Superior temporal gyrus (tissue), 1 donor: Measurements from ENCODE around the gene NDUFC1.
"Not testable (repeated sequence)": the region's sequence is repeated elsewhere in the genome, so short reads cannot be mapped to it uniquely, and the experiment has no call there.

Source experiments
- DNase-seq: peaks from one replicate; pipeline ENCODE4 v3.0.0-alpha.2; 2016; ENCODE audit errors: extremely low spot score

The NDUFC1 gene

DNA sequence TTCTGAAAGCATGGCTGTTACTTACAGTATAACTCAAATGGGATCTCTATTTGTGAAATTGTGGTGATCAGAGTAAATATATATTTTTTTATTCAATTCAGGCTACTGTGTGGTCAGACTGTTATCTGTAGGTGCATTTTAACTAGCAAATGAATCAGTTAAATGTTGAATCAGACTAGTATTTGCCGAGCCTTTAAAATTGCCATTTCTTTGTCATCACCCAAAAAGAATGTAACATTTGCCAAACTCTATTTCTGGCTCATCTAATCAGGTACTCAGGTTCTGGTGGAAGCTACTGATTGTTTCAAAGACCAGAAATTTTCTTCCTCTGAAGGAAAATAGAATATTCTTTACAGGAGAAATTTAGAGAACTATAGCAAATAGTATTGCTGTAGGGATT, 2.7 kb downstream of the NDUFC1 start:
- DNase-seq = peak; percentile 29

DNA sequence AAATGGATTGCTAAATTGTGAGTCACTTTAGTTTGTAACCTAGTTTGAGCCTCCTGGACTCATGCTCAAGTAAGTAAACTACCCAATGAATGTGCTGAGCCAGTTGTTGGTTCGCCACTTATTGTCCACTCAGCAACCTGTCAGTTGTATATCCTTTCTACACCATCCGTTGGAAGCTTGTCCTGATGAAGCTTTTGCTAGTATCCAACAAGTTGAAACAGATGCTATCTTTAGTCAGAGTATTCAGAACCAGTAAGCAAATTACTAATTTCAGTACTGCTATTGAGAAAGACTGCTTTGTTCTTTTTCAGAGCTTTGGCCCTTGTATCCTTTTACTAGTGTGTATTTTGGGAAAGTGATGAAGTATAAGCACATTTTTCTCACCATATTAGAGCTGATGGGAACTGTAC, 5.3 kb downstream of the NDUFC1 start:
- DNase-seq = peak; percentile 30

DNA sequence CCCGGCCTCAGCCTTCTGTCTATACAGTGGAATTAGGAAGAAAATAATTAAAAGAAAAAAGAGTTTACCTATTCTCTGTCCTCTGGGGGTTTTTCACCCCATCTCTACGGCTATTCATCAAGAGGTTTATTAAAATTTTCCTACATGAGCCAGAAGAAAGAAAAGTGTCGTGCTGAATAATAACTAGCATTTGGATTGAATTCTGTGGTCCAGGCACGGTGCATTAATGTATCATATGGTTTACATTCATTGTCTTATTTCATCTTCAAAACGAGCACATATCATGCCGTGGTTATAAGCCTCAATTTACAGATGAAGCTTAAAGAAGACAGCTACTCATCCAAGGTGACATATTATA, 6.4 kb downstream of the NDUFC1 start:
- DNase-seq = no peak

- DNase-seq = peak; percentile 99
Measured at GRCh38 chr4:139295206-139295941, 6.9 kb downstream of the NDUFC1 start.

DNA sequence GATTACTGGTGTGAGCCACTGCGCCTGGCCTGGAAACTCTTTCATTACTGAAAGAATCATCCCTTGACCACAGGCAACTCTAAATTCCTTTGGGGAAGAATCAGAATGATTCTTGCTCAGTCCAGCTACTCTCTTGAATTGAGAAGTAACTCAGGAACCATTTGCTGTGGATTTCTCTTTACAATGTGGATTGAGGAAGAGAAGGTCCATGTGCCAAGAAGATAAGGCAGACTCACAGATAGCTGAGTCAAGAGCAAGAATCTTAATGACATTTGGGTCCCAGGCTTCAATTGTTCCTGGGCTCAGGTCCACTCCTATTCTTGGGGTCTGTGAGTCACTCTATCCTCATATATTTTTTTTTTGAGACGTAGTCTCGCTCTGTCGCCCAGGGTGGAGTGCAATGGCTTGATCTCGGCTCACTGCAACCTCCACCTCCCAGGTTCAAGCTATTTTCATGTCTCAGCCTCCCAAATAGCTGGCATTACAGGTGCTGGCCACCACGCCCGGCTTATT, 16.0 kb downstream of the NDUFC1 start:
- no peak for DNase-seq

DNA sequence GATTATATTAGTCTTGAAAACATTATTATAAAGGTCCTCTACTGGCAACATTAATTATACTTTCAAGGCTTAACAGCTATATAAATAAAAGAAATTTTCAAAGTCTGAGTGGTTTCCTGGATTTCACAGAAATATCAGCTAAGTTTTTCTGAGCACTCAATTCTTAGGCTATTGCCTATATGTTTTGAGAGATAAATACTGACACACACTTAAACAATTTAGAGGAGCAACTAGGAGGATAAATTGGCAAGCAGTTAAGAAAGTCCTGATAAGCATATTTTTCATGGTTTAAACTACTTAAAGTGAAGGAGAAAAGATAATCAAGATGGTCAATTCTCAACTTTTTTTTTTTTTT, 19.6 kb downstream of the NDUFC1 start:
- DNase-seq = no peak

DNA sequence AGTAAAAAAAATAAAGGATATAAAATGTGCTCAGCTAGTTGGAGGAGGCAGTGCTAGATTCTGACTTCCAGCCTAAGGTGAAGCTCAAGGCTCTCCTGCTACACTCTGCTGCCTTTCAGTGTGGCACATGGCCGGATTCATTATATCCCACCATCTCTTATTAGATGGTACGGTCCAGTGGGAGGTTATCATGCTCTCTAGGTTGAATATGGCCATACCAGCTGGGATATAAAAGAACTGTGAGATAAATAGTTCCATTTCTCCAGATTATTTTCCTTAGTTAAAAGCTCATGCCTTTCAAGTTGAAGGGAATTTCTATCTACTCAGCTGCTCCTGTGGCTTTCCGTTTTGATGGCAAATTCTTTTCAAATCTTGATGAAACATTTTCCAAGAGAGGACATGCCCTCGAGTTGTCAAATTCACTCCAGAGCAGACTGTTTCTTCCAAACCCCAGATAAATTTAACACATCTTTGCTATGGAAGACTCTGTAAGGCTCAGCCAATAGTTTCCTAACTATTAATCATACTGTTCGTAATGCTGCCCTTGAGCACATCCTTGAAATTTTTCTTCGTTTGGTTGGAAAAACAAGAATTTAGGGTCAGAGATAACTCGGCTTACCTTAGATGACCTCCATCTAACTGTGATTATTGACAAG, 20.1 kb downstream of the NDUFC1 start:
- no peak for DNase-seq

DNA sequence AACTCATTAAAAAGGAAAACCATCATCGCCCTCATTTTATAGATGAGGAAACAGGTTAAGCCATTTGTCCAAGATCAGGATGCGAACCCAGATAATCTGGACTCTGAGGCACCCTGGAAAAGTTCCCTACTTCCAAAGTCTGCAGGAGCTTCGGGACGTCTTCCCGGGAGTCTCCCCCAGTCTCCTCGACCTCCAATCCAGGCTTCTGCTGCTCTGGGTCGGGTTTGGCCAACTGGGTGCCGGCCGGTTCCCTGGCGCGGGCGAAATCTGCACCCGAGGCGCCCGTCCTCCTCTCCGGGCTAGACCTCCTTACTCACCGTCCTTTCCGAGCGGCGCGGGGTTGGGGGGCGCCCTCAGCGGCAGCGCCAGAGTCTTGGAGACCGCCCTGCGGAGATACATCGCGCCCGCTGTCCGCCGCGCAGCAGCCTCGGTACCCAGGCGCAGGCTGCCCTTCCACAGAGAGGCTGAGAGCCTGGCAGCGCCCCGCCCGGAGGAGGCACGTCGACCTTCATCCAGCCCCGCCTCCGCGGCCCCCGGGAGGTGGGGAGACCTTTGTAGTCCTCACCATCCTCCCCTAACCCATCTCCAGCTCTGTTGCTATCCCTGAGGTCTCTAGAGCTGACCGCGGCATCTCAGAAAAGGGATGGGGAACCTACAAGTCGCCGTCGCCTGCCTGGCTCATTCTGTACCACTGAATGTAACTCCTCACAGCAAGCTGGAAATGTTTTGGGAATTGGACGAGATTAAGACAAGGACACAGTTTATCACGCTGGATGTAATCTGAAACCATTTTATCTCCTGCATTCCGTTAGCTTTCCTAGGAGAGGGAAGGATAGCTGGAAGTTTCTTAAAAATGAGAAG, 22.3 kb downstream of the NDUFC1 start, which contains the start of gene MGARP:
Gene MGARP (minus strand): TSS at position 466 of the 861 bp plus-strand sequence. CDS start 67 bp downstream, at position 399.
- no peak for DNase-seq

DNA sequence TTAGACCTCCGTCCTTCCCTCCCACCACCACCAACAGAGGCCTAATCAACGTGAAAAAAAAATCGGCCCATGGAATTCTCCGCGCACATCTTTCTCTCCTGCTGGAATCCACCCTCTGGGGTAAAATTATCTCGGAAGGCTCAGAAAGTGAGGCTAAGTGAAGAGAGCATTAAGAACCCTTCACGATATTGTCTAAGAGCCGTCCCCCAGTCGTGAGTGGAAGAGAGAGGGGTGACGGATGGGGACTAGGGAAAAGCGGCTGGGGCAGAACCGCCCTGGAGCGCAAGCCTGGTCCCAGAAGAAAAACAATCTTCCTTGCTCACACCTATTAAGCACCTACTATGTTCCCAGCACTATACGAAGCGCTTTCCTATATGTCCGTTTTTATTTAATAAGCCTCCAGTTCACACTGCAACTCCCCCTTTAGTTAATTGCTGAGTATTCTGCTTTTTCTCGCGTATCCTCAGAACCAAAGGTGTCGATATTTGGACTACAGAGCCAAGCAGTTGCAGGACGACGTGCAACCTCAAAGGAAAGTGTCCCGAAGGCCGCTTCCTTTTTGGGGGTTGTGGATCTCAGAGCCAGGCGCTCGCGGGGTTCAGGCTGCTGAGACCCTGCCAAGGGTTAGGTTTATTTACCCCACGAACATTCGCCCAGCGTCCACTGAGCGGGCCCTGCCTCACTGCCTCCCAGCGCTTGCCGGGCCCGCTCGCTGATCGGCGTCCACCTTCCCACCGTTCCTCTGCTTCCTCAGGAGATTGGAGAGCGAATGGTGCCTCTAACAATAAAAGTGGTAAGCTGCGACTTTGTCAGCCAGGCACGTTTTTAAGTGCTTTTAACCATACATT, 23.1 kb downstream of the NDUFC1 start:
- DNase-seq = no peak

DNA sequence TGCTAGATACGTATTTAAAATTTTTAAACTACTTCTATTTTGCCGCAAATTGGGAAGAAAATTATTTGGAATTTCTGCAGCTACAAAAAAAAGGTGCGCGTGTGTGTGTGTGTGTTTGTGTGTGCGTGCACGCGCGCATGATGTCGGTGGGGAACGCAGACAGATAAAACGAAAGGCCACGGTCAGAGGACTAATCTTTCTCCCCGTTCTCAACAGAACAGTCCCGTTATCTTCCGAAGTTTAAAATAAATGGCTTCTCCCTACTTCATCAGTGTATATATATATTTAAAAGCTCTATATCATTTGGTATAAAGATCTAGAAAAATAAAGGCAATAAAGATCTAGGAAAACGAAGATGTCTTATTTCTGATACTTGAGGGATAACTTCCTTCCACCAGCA, 23.8 kb downstream of the NDUFC1 start:
- DNase-seq = no peak

- no peak for DNase-seq
Measured at GRCh38 chr4:139275281-139275735, 27.0 kb downstream of the NDUFC1 start.

- no peak for DNase-seq
Measured at GRCh38 chr4:139274790-139275189, 27.5 kb downstream of the NDUFC1 start.

GRCh38 chr4:139273835-139274234, 28.4 kb downstream of the NDUFC1 start:
- DNase-seq = no peak

DNA sequence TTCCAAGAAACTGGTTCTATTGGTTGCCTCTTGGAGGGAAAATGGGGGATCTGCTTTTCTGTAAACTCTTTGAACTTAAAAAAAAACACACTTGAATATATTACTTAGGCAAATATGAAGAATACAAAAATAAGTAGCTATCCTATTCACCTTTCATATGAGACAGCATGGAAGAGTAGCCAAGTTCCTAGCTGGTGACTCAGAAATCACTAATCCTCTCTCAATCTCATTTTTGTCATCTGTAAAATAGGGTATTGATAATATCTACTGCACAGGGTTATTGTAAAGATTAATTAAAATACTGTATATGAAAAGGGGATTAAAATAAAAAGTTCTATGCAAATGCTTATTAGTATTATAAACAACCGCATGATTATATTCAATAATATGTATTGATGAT, 35.0 kb downstream of the NDUFC1 start:
- no peak for DNase-seq

DNA sequence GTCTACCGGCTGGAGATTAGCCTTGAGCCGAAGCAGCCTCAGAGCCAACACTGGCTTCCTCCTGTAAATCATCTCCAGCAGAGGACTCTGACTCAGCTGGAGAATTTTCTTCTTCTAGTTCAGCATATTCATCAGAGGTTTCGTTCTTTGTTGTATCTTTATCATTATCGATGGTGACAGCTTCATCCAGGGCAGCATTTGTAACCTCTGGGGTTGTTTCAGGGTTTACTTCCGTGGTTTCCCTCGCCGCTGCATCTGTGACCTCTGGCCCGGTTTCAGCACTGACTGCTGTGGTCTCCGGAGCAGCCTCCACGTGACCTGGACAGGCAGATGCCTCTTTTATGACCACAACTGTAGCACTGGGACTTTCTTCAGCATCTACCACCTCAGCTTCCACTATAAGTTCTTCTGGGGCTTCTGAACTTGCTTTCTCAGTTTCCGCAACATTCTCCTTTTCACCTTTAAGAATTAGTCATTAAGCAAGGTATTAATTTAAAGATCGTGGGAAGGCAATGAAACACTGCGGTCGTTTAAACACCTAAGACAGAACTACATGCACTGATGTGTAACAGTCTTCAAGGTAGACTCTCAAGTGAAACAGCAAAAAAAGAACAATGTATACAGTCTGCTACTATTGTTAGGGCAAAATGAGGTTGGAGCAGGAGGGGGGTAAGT, 35.6 kb downstream of the NDUFC1 start:
- no peak for DNase-seq

DNA sequence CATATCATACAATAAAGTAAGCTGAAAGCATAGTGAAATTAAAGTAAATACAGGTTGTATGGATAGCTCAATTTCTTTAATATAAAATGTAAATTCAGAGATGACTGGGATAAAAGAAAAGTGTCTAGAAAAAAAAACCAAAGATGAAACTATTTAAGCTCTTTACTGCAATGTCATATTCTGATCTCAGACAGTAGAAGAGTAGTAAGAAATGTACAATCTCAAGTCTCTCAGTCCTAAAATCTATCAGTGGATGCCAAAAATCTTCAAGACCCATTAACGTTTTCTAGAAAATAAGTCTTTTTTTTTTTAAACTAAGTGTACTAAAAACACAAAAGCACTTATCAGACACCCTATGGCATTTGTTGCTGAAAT, 36.1 kb downstream of the NDUFC1 start:
- no peak for DNase-seq

- no peak for DNase-seq
Measured at GRCh38 chr4:139265654-139266053, 36.6 kb downstream of the NDUFC1 start.

DNA sequence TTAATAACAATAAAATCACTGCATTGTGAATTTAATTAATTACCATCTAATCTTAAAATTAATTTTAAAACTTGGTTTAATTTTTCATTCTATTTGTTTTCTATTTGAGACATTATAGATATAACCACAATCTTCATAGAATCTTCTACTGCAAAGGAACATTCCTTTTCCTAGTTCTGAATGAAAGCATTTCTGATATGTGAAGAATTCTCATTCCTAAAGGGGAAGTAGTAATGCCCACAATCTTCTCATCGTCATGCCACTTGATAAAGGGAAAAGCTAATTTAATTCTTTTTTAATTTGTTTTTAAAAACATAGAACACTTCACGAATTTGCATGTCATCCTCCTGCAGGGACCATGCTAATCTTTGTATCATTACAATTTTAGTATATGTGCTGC, 45.9 kb downstream of the NDUFC1 start:
- DNase-seq = no peak

- DNase-seq = not testable (repeated sequence)
Measured at GRCh38 chr4:139255581-139255980, 46.7 kb downstream of the NDUFC1 start.

DNA sequence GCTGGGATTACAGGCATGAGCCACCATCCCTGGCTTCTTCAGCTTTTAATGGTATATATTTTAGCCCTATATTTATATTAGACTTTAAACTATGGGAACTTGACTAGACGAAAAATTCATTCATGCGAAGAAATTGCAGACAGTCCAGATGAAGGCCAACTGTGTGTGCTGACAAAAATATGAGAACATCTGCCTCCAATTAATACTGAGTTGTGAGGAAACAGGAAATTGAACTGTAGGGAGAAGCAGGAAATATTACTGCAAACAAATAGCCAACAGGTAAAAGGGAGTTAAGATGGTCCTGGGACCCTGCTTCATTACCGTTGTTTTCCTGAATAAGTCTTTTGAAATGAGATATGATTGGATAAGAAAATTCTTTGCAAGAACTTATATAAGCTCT, 48.6 kb downstream of the NDUFC1 start:
- DNase-seq = no peak

DNA sequence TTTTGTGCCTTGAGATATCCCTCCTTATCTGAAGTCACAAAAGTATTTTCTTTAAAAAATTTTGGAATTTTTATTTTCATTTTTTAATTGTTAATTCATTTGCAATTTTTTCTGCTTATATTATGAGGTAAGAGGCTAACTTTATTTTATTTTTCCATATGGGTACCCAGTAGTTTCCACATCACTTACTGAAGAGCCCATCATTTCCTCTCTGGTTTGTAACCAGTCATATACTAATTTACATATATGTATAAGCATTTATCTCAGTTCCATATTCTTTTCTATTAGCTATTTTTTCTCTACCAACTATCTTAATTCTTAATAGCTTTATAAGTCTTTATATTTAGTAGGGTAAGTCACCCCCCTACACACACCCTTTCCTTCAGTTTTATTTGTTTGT, 49.2 kb downstream of the NDUFC1 start:
- no peak for DNase-seq
